Measurements from ENCODE around the gene ATF7IP2. TPM values are rescaled to one million over a fixed set of nuclear protein-coding genes. Genes with fewer than 3 reads are reported as not detected.
"Not testable (repeated sequence)": the region's sequence is repeated elsewhere in the genome, so short reads cannot be mapped to it uniquely, and the experiment has no call there.

ATF7IP2 gene
- total RNA-seq, 2 experiments from 2014 or later, result 21.8 to 23.6 TPM

DNA sequence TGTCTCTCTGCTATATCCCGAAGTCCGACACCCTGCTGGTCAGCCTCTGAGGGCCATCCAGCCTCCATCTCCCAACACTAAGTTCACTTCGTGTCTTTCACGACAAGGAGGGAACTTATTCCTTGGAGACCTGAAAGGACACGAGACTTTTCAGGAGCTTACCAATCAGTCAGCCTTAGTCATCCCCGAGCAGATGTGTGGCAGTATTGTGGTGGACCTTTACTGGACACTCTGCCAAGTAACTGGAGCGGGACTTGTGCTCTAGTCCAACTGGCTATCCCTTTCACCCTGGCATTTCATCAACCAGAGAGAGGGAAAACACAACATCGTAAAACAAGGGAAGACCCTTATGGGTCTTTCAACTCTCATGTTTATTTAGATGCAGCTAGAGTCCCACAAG lies 107.4 kb downstream of the ATF7IP2 start:
- Mint-ChIP-seq H3K36me3 (ENCODE audit: low read depth) (no peaks in the 10 kb centered on the region), H3K4me1 (no peaks in the 10 kb centered on the region), H3K9me3 (peaks cover 19% of the 10 kb centered on the region), H3K4me3 (no peak overlapping the region), H3K27me3 (no peaks in the 10 kb centered on the region), H3K27ac (no peak overlapping the region)
- POLR2A ChIA-PET, result no interaction called here
- DNase-seq, result no peak
- CTCF ChIA-PET, result interaction anchor here (1.2 to 1.4 kb wide), 2 partner anchors 10 to 20 kb away, joined by 3 read pairs; no protein-coding TSS in a partner anchor

DNA sequence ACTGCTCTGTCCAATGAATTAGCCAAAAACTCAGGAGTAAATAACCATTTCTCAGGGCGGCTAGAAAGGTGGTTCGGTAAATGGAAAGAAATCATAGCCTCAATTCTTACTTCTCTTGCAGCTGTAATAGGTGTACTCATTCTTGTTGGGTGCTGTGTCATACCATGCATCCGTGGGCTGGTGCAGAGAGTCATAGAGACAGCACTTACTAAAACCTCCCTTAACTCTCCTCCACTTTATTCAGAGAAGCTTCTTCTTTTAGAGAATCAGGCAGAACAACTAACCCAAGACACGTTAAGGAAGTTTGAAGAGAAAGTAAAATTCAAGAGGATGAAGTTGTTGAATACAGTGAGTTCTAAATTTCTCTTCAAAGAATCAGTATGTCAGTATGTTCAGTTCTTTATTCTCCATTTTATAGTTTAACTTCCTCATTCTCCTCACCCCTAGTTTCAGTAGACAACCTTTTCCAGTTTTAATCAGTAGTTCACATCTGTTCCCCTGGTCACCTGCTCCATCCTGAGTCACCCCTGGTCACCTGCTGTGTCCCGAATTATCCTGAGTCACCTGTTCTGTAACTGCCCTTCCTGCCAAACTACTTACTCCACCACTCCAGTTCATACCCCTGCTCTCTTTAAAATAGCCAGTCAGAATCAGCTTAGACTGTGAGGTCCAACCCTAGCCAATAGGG lies 108.6 kb downstream of the ATF7IP2 start:
- no peak for DNase-seq
- no peaks in the 10 kb centered on the region for H3K27me3 Mint-ChIP-seq
- H3K27ac Mint-ChIP-seq, result no peak overlapping the region
- peaks cover 19% of the 10 kb centered on the region for H3K9me3 Mint-ChIP-seq
- CTCF ChIA-PET, result interaction anchor here (1.0 to 1.4 kb wide), 2 partner anchors 9 to 20 kb away, joined by 3 read pairs; no protein-coding TSS in a partner anchor
- no peaks in the 10 kb centered on the region for H3K36me3 Mint-ChIP-seq (ENCODE audit: low read depth)
- no peak overlapping the region for H3K4me3 Mint-ChIP-seq
- no peaks in the 10 kb centered on the region for H3K4me1 Mint-ChIP-seq
- POLR2A ChIA-PET, result no interaction called here

DNA sequence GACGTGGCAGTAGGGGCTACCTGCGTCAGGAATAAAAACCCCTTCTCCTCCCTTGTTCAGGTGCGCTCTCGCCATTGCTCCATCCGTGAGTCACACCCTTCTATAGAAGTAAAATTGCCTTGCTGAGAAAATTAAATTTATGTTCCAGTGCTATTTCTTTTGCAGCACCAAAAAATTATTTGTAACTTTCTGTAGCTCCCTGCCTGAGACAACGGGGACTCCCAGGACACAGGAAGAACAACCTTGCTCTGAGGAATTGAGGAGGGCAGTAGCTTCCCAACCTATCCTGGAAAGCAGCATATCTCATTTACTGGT lies 109.1 kb downstream of the ATF7IP2 start:
- POLR2A ChIA-PET, result no interaction called here

DNA sequence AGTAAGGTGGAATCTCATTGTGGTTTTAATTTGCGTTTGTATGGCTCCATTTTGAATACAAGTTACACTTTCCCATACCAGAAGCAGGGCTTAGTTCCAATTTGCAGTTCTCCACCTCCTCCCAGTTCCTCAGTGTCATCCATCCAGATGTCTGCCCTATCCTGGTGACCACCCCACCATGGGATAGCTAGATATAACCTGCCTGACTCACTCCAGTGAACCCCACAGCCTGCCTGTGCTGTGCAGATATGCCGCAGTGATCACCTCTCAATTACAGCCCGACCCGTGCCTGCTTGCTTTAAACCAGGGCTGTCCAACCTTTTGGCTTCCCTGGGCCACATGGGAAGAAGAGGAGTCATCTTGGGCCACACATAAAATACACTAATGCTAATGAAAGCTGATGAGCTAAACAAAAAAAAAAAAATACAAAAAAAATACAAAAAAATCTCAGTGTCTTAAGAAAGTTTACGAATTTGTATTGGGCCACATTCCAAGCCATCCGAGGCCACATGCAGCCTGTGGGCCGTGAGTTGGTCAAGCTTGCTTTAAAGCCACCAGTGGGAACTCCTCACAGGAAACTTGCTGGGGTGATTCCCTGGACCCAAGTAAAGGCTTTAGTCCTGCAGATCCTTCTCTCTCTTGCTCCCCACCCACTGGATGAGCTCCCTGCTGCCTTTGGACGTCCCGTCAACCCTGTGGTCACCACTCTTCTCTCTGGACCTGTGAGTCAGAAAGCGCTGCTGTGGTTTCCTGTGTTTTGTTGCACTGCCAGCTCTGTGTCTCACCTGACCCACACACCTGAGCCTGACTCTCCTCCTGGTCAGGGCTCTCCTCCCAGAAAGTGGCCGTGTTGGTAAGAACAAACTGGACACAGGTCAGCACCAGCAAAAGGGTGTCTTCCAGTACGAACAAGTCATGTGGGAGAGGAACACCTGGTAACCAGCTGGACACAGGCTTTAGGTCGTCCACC lies 111.6 kb downstream of the ATF7IP2 start:
- Mint-ChIP-seq H3K36me3 (ENCODE audit: low read depth) (no peaks in the 10 kb centered on the region), H3K4me1 (no peaks in the 10 kb centered on the region), H3K27ac (no peak overlapping the region), H3K9me3 (peaks cover 19% of the 10 kb centered on the region), H3K27me3 (no peaks in the 10 kb centered on the region), H3K4me3 (no peak overlapping the region)
- CTCF ChIA-PET, result interaction anchor here (0.6 to 1.5 kb wide), 4 partner anchors 12 to 1623 kb away, joined by 3 to 4 read pairs (median 4); no protein-coding TSS in a partner anchor
- POLR2A ChIA-PET, result no interaction called here
- DNase-seq, result peak; percentile 41

More for the DNA sequence above, 109.1 kb downstream of the ATF7IP2 start:
- Mint-ChIP-seq H3K9me3 (peaks cover 19% of the 10 kb centered on the region), H3K36me3 (ENCODE audit: low read depth) (no peaks in the 10 kb centered on the region), H3K4me1 (no peaks in the 10 kb centered on the region), H3K27me3 (no peaks in the 10 kb centered on the region), H3K27ac (no peak overlapping the region), H3K4me3 (no peak overlapping the region)
- DNase-seq, result no peak
- CTCF ChIA-PET, result interaction anchor here (1.0 kb wide), 1 partner anchor 20 kb away, joined by 3 read pairs; no protein-coding TSS in a partner anchor

DNA sequence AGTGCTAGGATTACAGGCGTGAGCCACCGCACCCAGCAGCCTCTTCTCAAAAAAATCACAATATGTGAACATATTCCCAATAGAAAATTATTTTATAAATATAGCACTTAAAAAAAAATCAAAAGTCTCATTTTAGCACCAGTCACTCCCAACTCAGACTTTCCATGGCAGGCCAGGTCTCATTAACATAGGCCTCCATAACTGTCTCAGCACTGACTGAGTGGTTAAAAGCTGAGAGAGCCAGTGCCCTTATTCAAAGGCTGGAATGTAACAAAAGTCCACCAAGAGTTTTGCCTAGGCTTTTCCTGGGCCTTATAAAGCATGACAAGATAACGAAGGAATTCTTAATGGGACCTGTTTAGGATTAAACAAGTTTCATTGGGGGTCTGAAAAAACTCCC lies 114.7 kb downstream of the ATF7IP2 start:
- H3K4me3 Mint-ChIP-seq, result no peak overlapping the region
- H3K27ac Mint-ChIP-seq, result no peak overlapping the region
- H3K36me3 Mint-ChIP-seq (ENCODE audit: low read depth), result no peaks in the 10 kb centered on the region
- H3K9me3 Mint-ChIP-seq, result peaks cover 3% of the 10 kb centered on the region
- no peak for DNase-seq
- ChIA-PET POLR2A (interaction anchor here (0.7 kb wide), 1 partner anchor 115 kb away, joined by 3 read pairs; the partner anchor contains the start of gene ATF7IP2), CTCF (interaction anchor here (0.7 to 1.5 kb wide), 3 partner anchors 17 to 1567 kb away, joined by 3 to 4 read pairs (median 3); no protein-coding TSS in a partner anchor)
- H3K4me1 Mint-ChIP-seq, result no peaks in the 10 kb centered on the region
- no peaks in the 10 kb centered on the region for H3K27me3 Mint-ChIP-seq

DNA sequence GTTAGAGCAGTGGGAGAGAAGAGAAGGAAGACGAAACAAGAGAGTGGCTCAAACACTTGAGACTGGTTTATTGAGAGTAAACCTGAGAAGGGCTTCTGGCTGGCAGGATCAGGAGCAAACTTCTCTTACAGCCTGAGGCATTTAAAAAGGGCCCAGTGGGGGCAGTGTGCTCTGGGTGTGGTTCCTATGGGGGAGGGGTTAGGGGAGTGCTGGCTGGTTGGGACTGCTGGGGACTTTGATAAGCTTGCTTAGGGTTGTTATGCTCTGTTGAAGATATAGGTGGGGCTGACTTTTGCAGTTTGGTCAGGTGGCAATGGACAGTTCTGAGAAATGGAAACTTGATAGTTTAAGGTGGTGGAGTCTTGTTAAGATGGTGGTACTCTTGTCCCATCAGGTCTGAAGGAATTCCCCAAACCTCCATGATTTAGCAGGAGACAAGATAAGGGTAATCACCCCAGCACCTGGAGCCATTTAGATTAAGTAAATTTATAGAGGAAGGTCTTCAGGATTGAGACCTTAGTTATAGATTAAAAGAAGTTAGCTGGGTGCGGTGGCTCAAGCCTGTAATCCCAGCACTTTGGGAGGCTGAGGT lies 115.3 kb downstream of the ATF7IP2 start:
- no peaks in the 10 kb centered on the region for H3K36me3 Mint-ChIP-seq (ENCODE audit: low read depth)
- H3K27me3 Mint-ChIP-seq, result no peaks in the 10 kb centered on the region
- peaks cover 3% of the 10 kb centered on the region for H3K9me3 Mint-ChIP-seq
- no peak overlapping the region for H3K4me3 Mint-ChIP-seq
- CTCF ChIA-PET, result interaction anchor here (1.0 to 1.5 kb wide), 3 partner anchors 14 to 187 kb away, joined by 3 to 4 read pairs (median 3); no protein-coding TSS in a partner anchor
- no peak for DNase-seq
- H3K4me1 Mint-ChIP-seq, result no peaks in the 10 kb centered on the region
- no peak overlapping the region for H3K27ac Mint-ChIP-seq
- POLR2A ChIA-PET, result interaction anchor here (0.7 kb wide), 1 partner anchor 115 kb away, joined by 3 read pairs; the partner anchor contains the start of gene ATF7IP2

DNA sequence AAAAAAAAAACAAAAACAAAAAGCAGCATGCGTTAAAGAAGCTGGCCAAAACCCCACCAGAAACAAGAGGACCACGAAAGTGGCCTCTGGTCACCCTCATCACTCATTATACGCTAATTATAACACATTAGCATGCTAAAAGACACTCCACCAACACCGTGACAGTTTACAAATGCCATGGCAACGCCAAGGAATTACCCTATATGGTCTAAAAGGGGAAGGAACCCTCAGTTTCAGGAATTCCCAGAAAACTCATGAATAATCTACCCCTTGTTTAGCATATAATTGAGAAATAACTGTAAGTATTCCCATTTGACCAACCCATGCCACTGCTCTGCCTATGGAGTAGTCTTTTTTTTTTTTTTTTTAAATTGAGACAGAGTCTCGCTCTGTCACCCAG lies 116.9 kb downstream of the ATF7IP2 start:
- Mint-ChIP-seq H3K4me1 (no peaks in the 10 kb centered on the region), H3K27ac (no peak overlapping the region), H3K27me3 (no peaks in the 10 kb centered on the region), H3K9me3 (no peaks in the 10 kb centered on the region), H3K36me3 (ENCODE audit: low read depth) (no peaks in the 10 kb centered on the region), H3K4me3 (no peak overlapping the region)
- POLR2A ChIA-PET, result no interaction called here
- CTCF ChIA-PET, result interaction anchor here (0.9 kb wide), 1 partner anchor 9 kb away, joined by 3 read pairs; no protein-coding TSS in a partner anchor
- DNase-seq, result no peak

DNA sequence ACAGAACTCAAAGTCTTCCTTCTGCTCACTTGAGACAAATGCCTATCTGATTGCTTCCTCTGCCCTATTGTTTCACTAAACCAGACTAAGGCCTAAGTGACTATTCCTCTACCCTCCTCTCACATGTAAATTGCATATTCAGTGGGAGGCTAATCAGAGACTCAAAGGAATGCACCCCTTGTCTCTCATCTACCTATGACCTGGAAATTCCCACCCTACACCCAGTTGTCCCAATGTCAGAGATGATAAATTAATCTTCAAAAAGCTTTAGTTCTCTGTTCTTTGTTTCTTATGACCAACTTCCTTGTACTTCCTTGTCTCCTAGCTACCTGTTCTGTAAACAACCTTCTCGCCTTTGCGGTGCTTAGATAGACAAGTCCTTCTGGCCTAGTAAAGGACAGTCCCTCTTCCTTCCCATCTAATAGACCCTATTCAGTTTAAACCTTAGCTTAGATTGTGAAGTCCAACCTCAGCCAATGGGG lies 118.6 kb downstream of the ATF7IP2 start:
- Mint-ChIP-seq H3K4me3 (no peak overlapping the region), H3K36me3 (ENCODE audit: low read depth) (no peaks in the 10 kb centered on the region), H3K27ac (no peak overlapping the region), H3K4me1 (no peaks in the 10 kb centered on the region), H3K9me3 (no peaks in the 10 kb centered on the region), H3K27me3 (no peaks in the 10 kb centered on the region)
- POLR2A ChIA-PET, result interaction anchor here (1.0 kb wide), 1 partner anchor 187 kb away, joined by 3 read pairs; no protein-coding TSS in a partner anchor
- CTCF ChIA-PET, result interaction anchor here (0.8 to 1.4 kb wide), 4 partner anchors 10 to 247 kb away, joined by 3 to 6 read pairs (median 4); no protein-coding TSS in a partner anchor
- no peak for DNase-seq

DNA sequence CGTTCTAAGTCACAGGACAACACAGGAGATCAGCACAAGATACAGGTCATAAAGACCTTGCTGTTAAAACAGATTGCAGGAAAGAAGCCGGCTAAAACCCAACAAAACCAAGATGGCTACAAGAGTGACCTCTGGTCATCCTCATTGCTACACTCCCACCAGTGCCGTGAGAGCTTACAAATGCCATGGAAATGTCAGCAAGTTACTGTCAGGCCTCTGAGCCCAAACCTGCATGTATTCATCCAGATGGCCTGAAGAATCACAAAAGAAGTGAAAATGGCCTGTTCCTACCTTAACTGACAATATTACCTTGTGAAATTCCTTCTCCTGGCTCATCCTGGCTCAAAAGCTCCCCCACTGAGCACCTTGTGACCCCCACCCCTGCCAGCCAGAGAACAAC lies 119.4 kb downstream of the ATF7IP2 start:
- not testable (repeated sequence) for H3K4me1 Mint-ChIP-seq; DNase-seq; H3K9me3 Mint-ChIP-seq; H3K27me3 Mint-ChIP-seq; H3K4me3 Mint-ChIP-seq; H3K36me3 Mint-ChIP-seq (ENCODE audit: low read depth); H3K27ac Mint-ChIP-seq
- POLR2A ChIA-PET, result interaction anchor here (1.0 kb wide), 1 partner anchor 188 kb away, joined by 3 read pairs; no protein-coding TSS in a partner anchor
- CTCF ChIA-PET, result interaction anchor here (0.8 kb wide), 1 partner anchor 248 kb away, joined by 3 read pairs; no protein-coding TSS in a partner anchor

DNA sequence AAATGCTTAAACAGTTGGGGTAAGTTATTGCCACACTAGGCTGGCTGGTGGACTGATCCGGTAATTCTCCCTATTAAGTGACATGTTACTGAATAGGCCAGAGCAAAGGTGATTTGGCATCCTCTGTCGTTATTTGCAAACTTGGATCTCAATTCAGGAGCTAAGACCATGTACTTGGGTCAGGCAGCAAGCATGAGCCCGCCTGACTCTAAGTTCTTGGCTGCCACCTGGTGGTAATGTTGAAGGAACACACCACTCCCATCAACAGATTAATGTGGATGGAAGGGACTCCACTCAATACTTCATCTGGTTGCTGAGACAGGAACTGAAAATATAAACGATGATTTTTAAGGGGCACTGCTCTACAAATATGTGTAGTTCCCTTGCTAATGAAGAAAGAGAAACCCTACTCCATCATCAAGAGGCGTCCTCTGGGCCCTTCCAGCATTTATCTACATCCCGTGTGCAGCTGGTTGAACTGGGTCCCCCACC lies 123.7 kb downstream of the ATF7IP2 start:
- no peaks in the 10 kb centered on the region for H3K9me3 Mint-ChIP-seq
- no peak overlapping the region for H3K4me3 Mint-ChIP-seq
- CTCF ChIA-PET, result interaction anchor here (0.6 to 2.7 kb wide), 14 partner anchors 11 to 788 kb away, joined by 3 to 28 read pairs (median 4); no protein-coding TSS in a partner anchor
- H3K27me3 Mint-ChIP-seq, result peaks cover 11% of the 10 kb centered on the region
- peaks cover 8% of the 10 kb centered on the region for H3K4me1 Mint-ChIP-seq
- no peaks in the 10 kb centered on the region for H3K36me3 Mint-ChIP-seq (ENCODE audit: low read depth)
- POLR2A ChIA-PET, result interaction anchor here (1.5 kb wide), 1 partner anchor 194 kb away, joined by 8 read pairs; no protein-coding TSS in a partner anchor
- DNase-seq, result peak; percentile 58
- H3K27ac Mint-ChIP-seq, result no peak overlapping the region

DNA sequence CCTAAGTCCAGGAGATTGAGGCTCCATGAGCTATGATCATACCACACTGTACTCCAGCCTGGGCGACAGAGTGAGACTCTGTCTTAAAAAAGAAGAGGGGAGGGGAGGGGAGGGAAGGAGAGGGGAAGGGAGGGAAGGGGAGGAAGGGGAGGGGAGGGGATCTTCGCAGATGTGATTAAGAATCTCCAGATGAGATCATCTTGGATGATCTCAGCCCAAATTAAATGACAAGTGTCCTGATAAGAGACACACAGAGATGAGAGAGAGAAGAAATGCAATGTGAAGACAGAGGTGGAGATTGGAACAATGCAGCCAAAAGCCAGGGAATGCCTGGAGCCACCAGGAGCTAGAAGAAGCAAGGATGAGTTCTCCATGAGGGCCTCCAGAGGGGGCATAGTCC lies 124.4 kb downstream of the ATF7IP2 start:
- CTCF ChIA-PET, result interaction anchor here (0.7 to 2.7 kb wide), 7 partner anchors 10 to 788 kb away, joined by 3 to 28 read pairs (median 7); no protein-coding TSS in a partner anchor
- Mint-ChIP-seq H3K4me3 (no peak overlapping the region), H3K9me3 (no peaks in the 10 kb centered on the region), H3K36me3 (ENCODE audit: low read depth) (no peaks in the 10 kb centered on the region), H3K27ac (no peak overlapping the region), H3K27me3 (peaks cover 11% of the 10 kb centered on the region), H3K4me1 (peaks cover 8% of the 10 kb centered on the region)
- DNase-seq, result no peak
- POLR2A ChIA-PET, result interaction anchor here (1.5 kb wide), 1 partner anchor 195 kb away, joined by 8 read pairs; no protein-coding TSS in a partner anchor

DNA sequence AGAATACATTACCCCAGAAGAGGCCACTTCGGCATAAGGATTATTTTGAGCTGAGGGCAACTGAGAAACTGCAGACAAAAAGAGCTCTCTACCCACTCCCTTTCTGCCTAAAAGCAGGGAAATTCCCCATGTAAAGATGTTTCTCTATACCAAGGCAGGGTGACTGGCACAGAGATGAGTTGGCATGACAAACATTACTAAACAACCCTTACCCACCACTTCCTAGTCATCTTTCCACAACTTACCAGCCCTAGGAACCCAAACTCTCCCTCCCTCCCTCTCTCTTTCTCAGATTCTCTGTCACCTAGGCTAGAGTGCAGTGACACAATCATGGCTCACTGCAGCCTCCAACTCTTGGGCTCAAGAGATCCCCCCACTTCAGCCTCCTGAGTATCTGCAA lies 126.0 kb downstream of the ATF7IP2 start:
- POLR2A ChIA-PET, result no interaction called here
- H3K4me3 Mint-ChIP-seq, result no peak overlapping the region

More for the DNA sequence above, 126.0 kb downstream of the ATF7IP2 start:
- no peak overlapping the region for H3K27ac Mint-ChIP-seq
- H3K9me3 Mint-ChIP-seq, result no peaks in the 10 kb centered on the region
- peaks cover 8% of the 10 kb centered on the region for H3K4me1 Mint-ChIP-seq
- H3K36me3 Mint-ChIP-seq (ENCODE audit: low read depth), result no peaks in the 10 kb centered on the region
- DNase-seq, result no peak
- CTCF ChIA-PET, result interaction anchor here (0.6 to 4.9 kb wide), 4 partner anchors 197 to 225 kb away, joined by 3 to 76 read pairs (median 4); no protein-coding TSS in a partner anchor
- peaks cover 11% of the 10 kb centered on the region for H3K27me3 Mint-ChIP-seq
